Measurements from ENCODE around the gene CAMSAP2.

CAMSAP2 gene

GRCh38 chr1:200731654-200732332 lies 6.9 kb upstream of the CAMSAP2 start:
- no peak overlapping the region for H2AFZ ChIP-seq (ENCODE audit: low read depth, low read length, severe bottlenecking)
- H3K79me2 ChIP-seq (ENCODE audit: insufficient read depth, low read length): no peaks in the 10 kb centered on the region
- no peaks in the 10 kb centered on the region for H3K9me2 ChIP-seq (replicated peaks; ENCODE audit: insufficient read depth, low read length)
- H3K4me2 ChIP-seq (ENCODE audit: low read depth, low read length, poor library complexity, severe bottlenecking): no peak overlapping the region
- H3K36me3 ChIP-seq (ENCODE audit: low read length): no peaks in the 10 kb centered on the region
- no peaks in the 10 kb centered on the region for H4K20me1 ChIP-seq (ENCODE audit: low read depth, low read length)
- H3K27ac ChIP-seq (ENCODE audit: low read depth, low read length): no peak overlapping the region
- TF ChIP-seq EZH2phosphoT487 (conservative IDR thresholded peaks at IDR 0.05; ENCODE audit: low read length) (no peak), CTCF (IDR thresholded peaks at IDR 0.05; ENCODE audit: insufficient read depth, low read length, poor library complexity, severe bottlenecking) (no peak)
- H3K27me3 ChIP-seq (ENCODE audit: low read length): no peaks in the 10 kb centered on the region
- no peak overlapping the region for H3K9ac ChIP-seq (ENCODE audit: low read length)
- no peaks in the 10 kb centered on the region for H3F3A ChIP-seq (ENCODE audit: insufficient read depth)
- H3K4me3 ChIP-seq (ENCODE audit: insufficient read depth, low read length, poor library complexity, severe bottlenecking): no peak overlapping the region
- no peaks in the 10 kb centered on the region for H3K9me3 ChIP-seq (ENCODE audit: insufficient read depth, low read length)

DNA sequence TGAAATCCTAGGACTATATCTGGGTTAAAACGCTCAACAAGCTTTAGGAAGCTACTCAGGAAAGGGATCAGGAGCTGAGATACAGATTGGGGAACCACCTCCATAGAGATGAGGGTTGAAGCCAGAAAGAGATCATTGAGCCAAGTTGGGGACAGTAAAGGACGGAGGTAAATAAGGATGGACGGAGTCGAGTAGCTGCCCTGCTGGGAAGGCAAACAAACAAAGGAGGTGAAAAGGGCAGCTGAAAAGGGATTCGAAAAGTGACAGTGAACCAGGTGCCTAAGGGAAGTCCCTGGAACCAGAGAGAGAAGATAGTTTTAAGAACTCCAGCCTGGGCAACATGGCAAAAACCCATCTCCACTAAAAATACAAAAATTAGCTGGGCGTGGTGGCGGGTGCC lies 6.3 kb upstream of the CAMSAP2 start:
- Histone ChIP-seq H3K9me2 (replicated peaks; ENCODE audit: insufficient read depth, low read length) (no peaks in the 10 kb centered on the region), H3K79me2 (ENCODE audit: insufficient read depth, low read length) (no peaks in the 10 kb centered on the region), H3F3A (ENCODE audit: insufficient read depth) (no peaks in the 10 kb centered on the region), H2AFZ (ENCODE audit: low read depth, low read length, severe bottlenecking) (no peak overlapping the region), H3K9ac (ENCODE audit: low read length) (no peak overlapping the region), H4K20me1 (ENCODE audit: low read depth, low read length) (no peaks in the 10 kb centered on the region), H3K9me3 (ENCODE audit: insufficient read depth, low read length) (no peaks in the 10 kb centered on the region), H3K36me3 (ENCODE audit: low read length) (no peaks in the 10 kb centered on the region), H3K27me3 (ENCODE audit: low read length) (no peaks in the 10 kb centered on the region), H3K4me3 (ENCODE audit: insufficient read depth, low read length, poor library complexity, severe bottlenecking) (no peak overlapping the region), H3K4me2 (ENCODE audit: low read depth, low read length, poor library complexity, severe bottlenecking) (no peak overlapping the region), H3K27ac (ENCODE audit: low read depth, low read length) (no peak overlapping the region)
- no peak for TF ChIP-seq EZH2phosphoT487 (conservative IDR thresholded peaks at IDR 0.05; ENCODE audit: low read length)
- TF ChIP-seq CTCF (IDR thresholded peaks at IDR 0.05; ENCODE audit: insufficient read depth, low read length, poor library complexity, severe bottlenecking): no peak

GRCh38 chr1:200733907-200734306 lies 4.8 kb upstream of the CAMSAP2 start:
- H4K20me1 ChIP-seq (ENCODE audit: low read depth, low read length): no peaks in the 10 kb centered on the region
- no peaks in the 10 kb centered on the region for H3K79me2 ChIP-seq (ENCODE audit: insufficient read depth, low read length)
- H3K9ac ChIP-seq (ENCODE audit: low read length): no peak overlapping the region
- H3K27me3 ChIP-seq (ENCODE audit: low read length): no peaks in the 10 kb centered on the region
- TF ChIP-seq CTCF (IDR thresholded peaks at IDR 0.05; ENCODE audit: insufficient read depth, low read length, poor library complexity, severe bottlenecking): no peak
- TF ChIP-seq EZH2phosphoT487 (conservative IDR thresholded peaks at IDR 0.05; ENCODE audit: low read length): no peak
- no peaks in the 10 kb centered on the region for H3K9me3 ChIP-seq (ENCODE audit: insufficient read depth, low read length)
- H3F3A ChIP-seq (ENCODE audit: insufficient read depth): peaks cover 5% of the 10 kb centered on the region; the same call in 1 of the 2 replicates
- H3K9me2 ChIP-seq (replicated peaks; ENCODE audit: insufficient read depth, low read length): no peaks in the 10 kb centered on the region
- H3K4me3 ChIP-seq (ENCODE audit: insufficient read depth, low read length, poor library complexity, severe bottlenecking): no peak overlapping the region
- H3K4me2 ChIP-seq (ENCODE audit: low read depth, low read length, poor library complexity, severe bottlenecking): no peak overlapping the region
- H3K36me3 ChIP-seq (ENCODE audit: low read length): no peaks in the 10 kb centered on the region
- no peak overlapping the region for H3K27ac ChIP-seq (ENCODE audit: low read depth, low read length)
- no peak overlapping the region for H2AFZ ChIP-seq (ENCODE audit: low read depth, low read length, severe bottlenecking)

Data from SU-DHL-6 (cell line).